Uterus (tissue), 2 donors: ENCODE data around the gene RFX7.

Source experiments
- CTCF ChIP-seq, 4 experiments: fragments of 200-600 bp in 2 of 4; fragments of 450-650 bp in 2 of 4; sonication (generic) in 2 of 4; IDR thresholded peaks; one replicate each; pipeline ENCODE4 v1.5.1; 2016 to 2019; ENCODE audit warnings: antibody characterized with exemption in 4 of 4, mild to moderate bottlenecking in 2 of 4, moderate library complexity in 1 of 4
- POLR2A ChIP-seq, 2 donors: fragments of 450-650 bp; IDR thresholded peaks; one replicate each; pipeline ENCODE4 v1.6.1; 2016; ENCODE audit warnings: antibody characterized with exemption in 2 of 2, mild to moderate bottlenecking in 1 of 2, moderate library complexity in 1 of 2

GRCh38 chr15:56056626-56057025 lies 187.1 kb downstream of the RFX7 start:
- TF ChIP-seq CTCF (IDR thresholded peaks at IDR 0.05) (no peak), POLR2A (IDR thresholded peaks at IDR 0.05) (no peak)
